ENCODE measurements around the gene CHIC2.

DNA sequence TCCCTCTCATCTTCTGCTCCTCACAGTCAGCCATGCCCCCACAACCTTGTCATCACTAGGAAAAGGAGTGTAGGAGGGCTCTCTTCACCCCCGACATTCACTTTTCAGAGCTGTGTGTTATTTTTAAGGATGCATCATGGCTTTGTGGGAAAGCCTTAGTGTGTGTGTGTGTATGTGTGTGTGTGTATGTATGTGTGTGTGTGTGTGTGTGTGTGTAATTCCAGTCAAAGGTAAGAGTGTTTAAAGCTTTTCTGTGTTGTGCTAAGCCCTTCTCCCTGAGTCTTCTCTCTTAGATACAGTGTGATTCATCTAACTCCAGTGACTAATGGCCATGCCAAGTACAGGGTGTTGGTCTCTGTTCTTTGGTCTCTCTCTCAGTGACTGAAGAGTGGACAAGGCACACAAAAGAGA lies 76.6 kb downstream of the CHIC2 start:
- TF ChIP-seq, protein P1, sequence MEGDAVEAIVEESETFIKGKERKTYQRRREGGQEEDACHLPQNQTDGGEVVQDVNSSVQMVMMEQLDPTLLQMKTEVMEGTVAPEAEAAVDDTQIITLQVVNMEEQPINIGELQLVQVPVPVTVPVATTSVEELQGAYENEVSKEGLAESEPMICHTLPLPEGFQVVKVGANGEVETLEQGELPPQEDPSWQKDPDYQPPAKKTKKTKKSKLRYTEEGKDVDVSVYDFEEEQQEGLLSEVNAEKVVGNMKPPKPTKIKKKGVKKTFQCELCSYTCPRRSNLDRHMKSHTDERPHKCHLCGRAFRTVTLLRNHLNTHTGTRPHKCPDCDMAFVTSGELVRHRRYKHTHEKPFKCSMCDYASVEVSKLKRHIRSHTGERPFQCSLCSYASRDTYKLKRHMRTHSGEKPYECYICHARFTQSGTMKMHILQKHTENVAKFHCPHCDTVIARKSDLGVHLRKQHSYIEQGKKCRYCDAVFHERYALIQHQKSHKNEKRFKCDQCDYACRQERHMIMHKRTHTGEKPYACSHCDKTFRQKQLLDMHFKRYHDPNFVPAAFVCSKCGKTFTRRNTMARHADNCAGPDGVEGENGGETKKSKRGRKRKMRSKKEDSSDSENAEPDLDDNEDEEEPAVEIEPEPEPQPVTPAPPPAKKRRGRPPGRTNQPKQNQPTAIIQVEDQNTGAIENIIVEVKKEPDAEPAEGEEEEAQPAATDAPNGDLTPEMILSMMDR (IDR thresholded peaks at IDR 0.05) = no peak
- no peak for TF ChIP-seq EZH2 (IDR thresholded peaks at IDR 0.05)
- no peak for TF ChIP-seq EZH2phosphoT487 (IDR thresholded peaks at IDR 0.05)
